ENCODE data around the gene GATC.

Gene GATC

GRCh38 chr12:120498870-120499515 lies 52.7 kb downstream of the GATC start:
- DNase-seq = no peak

DNA sequence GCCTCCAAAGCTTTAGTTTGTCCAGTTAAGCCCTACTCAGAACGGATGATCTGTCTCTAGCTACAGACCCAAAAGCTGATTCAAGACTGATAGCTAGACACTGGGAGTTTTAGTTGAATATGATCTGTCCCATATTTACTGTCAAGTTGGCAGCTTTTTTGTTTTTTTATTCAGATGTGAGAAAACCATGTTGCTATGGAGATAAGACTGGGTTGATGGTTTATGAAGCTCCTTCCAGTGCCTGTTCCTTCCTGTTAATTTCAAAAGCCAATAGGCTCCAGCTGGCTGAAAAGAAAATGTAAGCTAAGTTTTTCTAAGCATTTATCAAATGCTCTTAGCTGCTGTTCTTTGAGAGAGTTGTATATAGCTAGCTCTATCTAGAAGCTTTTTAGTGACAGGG lies 54.3 kb downstream of the GATC start:
- DNase-seq = no peak

GRCh38 chr12:120504587-120504986 lies 58.3 kb downstream of the GATC start:
- DNase-seq = no peak

DNA sequence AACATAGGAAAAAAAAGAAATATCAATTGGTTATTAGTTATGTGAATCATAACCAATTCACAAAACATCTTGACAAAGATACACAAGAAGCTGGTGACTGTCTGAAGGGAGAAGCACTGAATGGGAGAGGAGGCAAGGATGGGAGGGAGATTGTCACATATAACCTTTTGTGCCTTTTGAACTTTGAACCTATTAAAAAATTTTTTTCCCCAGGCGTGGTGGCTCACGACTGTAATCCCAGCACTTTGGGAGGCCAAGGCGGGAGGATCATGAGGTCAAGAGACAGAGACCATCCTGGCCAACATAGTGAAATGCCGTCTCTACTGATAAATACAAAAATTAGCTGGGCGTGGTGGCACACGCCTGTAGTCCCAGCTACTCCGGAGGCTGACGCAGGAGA lies 62.3 kb downstream of the GATC start:
- no peak for DNase-seq
